Measurements from ENCODE around the gene KIF16B. TPM values are rescaled to one million over a fixed set of nuclear protein-coding genes. Genes with fewer than 3 reads are reported as not detected.

KIF16B gene
- total RNA-seq, 1 experiment from 2014 or later, result 7.0 TPM

GRCh38 chr20:16441546-16442164, 131.6 kb downstream of the KIF16B start:
- H2AFZ ChIP-seq (ENCODE audit: low read depth, low read length, poor library complexity, severe bottlenecking), result no peak overlapping the region
- no peaks in the 10 kb centered on the region for H3K9me2 ChIP-seq (ENCODE audit: insufficient read depth)
- H4K20me1 ChIP-seq (ENCODE audit: insufficient read depth), result no peaks in the 10 kb centered on the region
- ChIA-PET POLR2A (no interaction called here), CTCF (no interaction called here), RAD21 (ENCODE audit: low non-redundant PET in 1 of 2, low total read pairs in 2 of 2, uncharacterized antibody in 2 of 2, unreplicated experiment in 2 of 2) (no interaction called here)
- intact Hi-C loops (cut with micrococcal nuclease), result no loop called here
- no peaks in the 10 kb centered on the region for H3K4me1 ChIP-seq (ENCODE audit: control insufficient read depth in 1 of 2, insufficient read depth in 2 of 2, low read length in 2 of 2)
- H3K4me3 ChIP-seq (replicated peaks in 1 of 2; ENCODE audit: low read depth in 1 of 2, low read length in 2 of 2), result no peak overlapping the region
- TF ChIP-seq YY1 (IDR thresholded peaks at IDR 0.05; ENCODE audit: extremely low read depth, insufficient replicate concordance, low read depth, low read length) (no peak), CBX3 (IDR thresholded peaks at IDR 0.05; ENCODE audit: low read depth) (no peak), POLR2A (IDR thresholded peaks at IDR 0.05; ENCODE audit: borderline replicate concordance, extremely low read depth, insufficient read depth, insufficient read length) (no peak), RAD21 (IDR thresholded peaks at IDR 0.05; ENCODE audit: low read depth) (no peak), FOSL1 (IDR thresholded peaks at IDR 0.05; ENCODE audit: low read depth) (no peak), POLR2AphosphoS5 (IDR thresholded peaks at IDR 0.05; ENCODE audit: low read depth, low read length) (no peak), EZH2 (IDR thresholded peaks at IDR 0.05) (no peak), MAX (IDR thresholded peaks at IDR 0.05) (no peak), JUND (IDR thresholded peaks at IDR 0.05) (no peak)
- BruUV-seq (replicated peaks), result no TSS peak
- no peak overlapping the region for H3K4me2 ChIP-seq (ENCODE audit: low read length)
- DNase-seq (ENCODE audit: low read depth, low spot score) (no peak), ATAC-seq (no peak)
- no peak overlapping the region for H3K9ac ChIP-seq (ENCODE audit: low read length)
- no peaks in the 10 kb centered on the region for H3K36me3 ChIP-seq (ENCODE audit: control insufficient read depth in 1 of 2, insufficient read depth in 2 of 2, low read length in 2 of 2)
- H3K79me2 ChIP-seq (ENCODE audit: insufficient read depth, low read length), result no peaks in the 10 kb centered on the region
- no peaks in the 10 kb centered on the region for H3K27me3 ChIP-seq (ENCODE audit: insufficient read depth, low read length)
- H3K27ac ChIP-seq (ENCODE audit: low read depth, low read length), result no peak overlapping the region
- no peaks in the 10 kb centered on the region for H3K9me3 ChIP-seq (ENCODE audit: control insufficient read depth in 1 of 2, insufficient read depth in 1 of 2, low read depth in 1 of 2, low read length in 2 of 2)

DNA sequence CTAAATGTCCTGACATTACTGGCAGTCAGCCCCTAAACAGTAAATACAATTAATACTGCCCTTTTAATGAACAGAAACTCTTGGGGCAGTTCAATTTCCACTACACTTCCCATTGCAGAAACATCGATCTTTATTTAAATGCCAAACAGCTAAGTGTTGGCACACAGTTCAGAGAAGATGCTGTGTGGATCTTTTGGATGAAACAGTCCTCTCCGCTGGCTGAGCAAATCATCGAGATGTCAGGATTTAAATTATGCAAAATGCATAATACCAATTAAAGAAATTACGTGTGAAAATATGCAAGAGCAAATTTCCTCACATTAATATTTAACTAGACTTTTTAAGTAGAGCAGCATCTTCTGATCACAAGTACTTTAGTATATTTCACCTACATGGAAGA, 132.6 kb downstream of the KIF16B start:
- no peak overlapping the region for H3K4me2 ChIP-seq (ENCODE audit: low read length)
- no peak overlapping the region for H3K27ac ChIP-seq (ENCODE audit: low read depth, low read length)
- H3K27me3 ChIP-seq (ENCODE audit: insufficient read depth, low read length), result no peaks in the 10 kb centered on the region
- H3K79me2 ChIP-seq (ENCODE audit: insufficient read depth, low read length), result no peaks in the 10 kb centered on the region
- H3K4me3 ChIP-seq (replicated peaks in 1 of 2; ENCODE audit: low read depth in 1 of 2, low read length in 2 of 2), result no peak overlapping the region
- BruUV-seq (replicated peaks), result no TSS peak
- no peak for ATAC-seq
- no peaks in the 10 kb centered on the region for H3K9me2 ChIP-seq (ENCODE audit: insufficient read depth)
- no peaks in the 10 kb centered on the region for H3K4me1 ChIP-seq (ENCODE audit: control insufficient read depth in 1 of 2, insufficient read depth in 2 of 2, low read length in 2 of 2)
- DNase-seq (ENCODE audit: low read depth, low spot score), result no peak
- intact Hi-C loops (cut with micrococcal nuclease), result no loop called here
- H4K20me1 ChIP-seq (ENCODE audit: insufficient read depth), result no peaks in the 10 kb centered on the region
- H3K9ac ChIP-seq (ENCODE audit: low read length), result no peak overlapping the region
- H3K36me3 ChIP-seq (ENCODE audit: control insufficient read depth in 1 of 2, insufficient read depth in 2 of 2, low read length in 2 of 2), result no peaks in the 10 kb centered on the region
- no peak overlapping the region for H2AFZ ChIP-seq (ENCODE audit: low read depth, low read length, poor library complexity, severe bottlenecking)
- POLR2A ChIA-PET, result no interaction called here
- TF ChIP-seq ZBTB33 (IDR thresholded peaks at IDR 0.05; ENCODE audit: extremely low read depth, insufficient replicate concordance, low read length), result no peak
- TF ChIP-seq CBX3 (IDR thresholded peaks at IDR 0.05; ENCODE audit: low read depth), result no peak
- no peak for TF ChIP-seq ZFX (IDR thresholded peaks at IDR 0.05)
- no peak for TF ChIP-seq SRF (IDR thresholded peaks at IDR 0.05; ENCODE audit: low read depth)
- no peak for TF ChIP-seq JUND (IDR thresholded peaks at IDR 0.05)
- no peak for TF ChIP-seq EZH2phosphoT487 (IDR thresholded peaks at IDR 0.05; ENCODE audit: borderline replicate concordance)
- TF ChIP-seq EZH2 (IDR thresholded peaks at IDR 0.05), result no peak
- no peak for TF ChIP-seq POLR2AphosphoS5 (IDR thresholded peaks at IDR 0.05; ENCODE audit: low read depth, low read length)
- TF ChIP-seq POLR2A (IDR thresholded peaks at IDR 0.05; ENCODE audit: borderline replicate concordance, extremely low read depth, insufficient read depth, insufficient read length), result no peak
- TF ChIP-seq TCF7L2 (IDR thresholded peaks at IDR 0.05; ENCODE audit: borderline replicate concordance, extremely low read depth, insufficient read depth, insufficient read length), result no peak
- no peak for TF ChIP-seq ZNF274 (IDR thresholded peaks at IDR 0.05; ENCODE audit: low read depth, low read length)
- TF ChIP-seq SIN3A (IDR thresholded peaks at IDR 0.05; ENCODE audit: low read depth), result no peak
- H3K9me3 ChIP-seq (ENCODE audit: control insufficient read depth in 1 of 2, insufficient read depth in 1 of 2, low read depth in 1 of 2, low read length in 2 of 2), result no peaks in the 10 kb centered on the region
- CTCF ChIA-PET, result no interaction called here
- RAD21 ChIA-PET (ENCODE audit: low non-redundant PET in 1 of 2, low total read pairs in 2 of 2, uncharacterized antibody in 2 of 2, unreplicated experiment in 2 of 2), result no interaction called here
